SK-N-SH treated with all-trans-retinoic acid at 6 μM for 48 hours (cell line): ENCODE results near the gene USB1.

Experiments
- ATAC-seq: fragments of 200-7000 bp; cut with Tn5 transposase; 3 replicates; pipeline ENCODE4 v1.9.1; 2020; ENCODE audit warnings: mild to moderate bottlenecking, moderate library complexity
- ARNTL ChIP-seq: fragments of 450-650 bp; formaldehyde crosslinking; IDR thresholded peaks from 2 replicates; pipeline ENCODE4 v1.5.0; 2020; ENCODE audit warnings: low read depth, mild to moderate bottlenecking, moderate library complexity, borderline replicate concordance
- BACH2 ChIP-seq: fragments of 250-450 bp; sonication (Bioruptor Pico); IDR thresholded peaks from 2 replicates; pipeline ENCODE4 v1.9.0; 2021; ENCODE audit warnings: mild to moderate bottlenecking, borderline replicate concordance
- CSDC2 ChIP-seq: fragments of 250-450 bp; sonication (Bioruptor Pico); IDR thresholded peaks from 2 replicates; pipeline ENCODE4 v1.5.0; 2020; ENCODE audit warnings: mild to moderate bottlenecking, moderate library complexity
- ESRRG ChIP-seq: fragments of 250-450 bp; sonication (Bioruptor Pico); IDR thresholded peaks from 2 replicates; pipeline ENCODE4 v1.6.1; 2021; ENCODE audit warnings: mild to moderate bottlenecking
- GLIS3 ChIP-seq: fragments of 250-450 bp; sonication (Bioruptor Pico); IDR thresholded peaks from 2 replicates; pipeline ENCODE4 v1.5.0; 2020; ENCODE audit warnings: mild to moderate bottlenecking, moderate library complexity
- ISL1 ChIP-seq: fragments of 250-450 bp; sonication (Bioruptor Pico); IDR thresholded peaks from 2 replicates; pipeline ENCODE4 v2.1.2; 2022; ENCODE audit warnings: mild to moderate bottlenecking, moderate library complexity
- OSR1 ChIP-seq: fragments of 250-450 bp; sonication (Bioruptor Pico); IDR thresholded peaks from 2 replicates; pipeline ENCODE4 v1.8.0; 2022; ENCODE audit warnings: moderate library complexity, mild to moderate bottlenecking, inconsistent platforms
- PPARA ChIP-seq: fragments of 250-450 bp; sonication (Bioruptor Pico); IDR thresholded peaks from 2 replicates; pipeline ENCODE4 v1.5.0; 2020; ENCODE audit warnings: mild to moderate bottlenecking, borderline replicate concordance
- RARB ChIP-seq: fragments of 250-450 bp; sonication (Bioruptor Pico); IDR thresholded peaks from 2 replicates; pipeline ENCODE4 v1.8.0; 2021; ENCODE audit warnings: mild to moderate bottlenecking, moderate library complexity
- SNAI2 ChIP-seq: fragments of 250-450 bp; sonication (Bioruptor Pico); IDR thresholded peaks from 2 replicates; pipeline ENCODE4 v1.5.0; 2020; ENCODE audit warnings: mild to moderate bottlenecking, moderate library complexity
- TCF4 ChIP-seq: fragments of 250-450 bp; sonication (Bioruptor Pico); IDR thresholded peaks from 2 replicates; pipeline ENCODE4 v1.8.0; 2021; ENCODE audit warnings: mild to moderate bottlenecking, moderate library complexity, borderline replicate concordance
- TOX ChIP-seq: fragments of 250-450 bp; sonication (Bioruptor Pico); IDR thresholded peaks from 2 replicates; pipeline ENCODE4 v1.8.0; 2021; ENCODE audit warnings: mild to moderate bottlenecking, moderate library complexity, borderline replicate concordance
- ZC3H10 ChIP-seq: fragments of 250-450 bp; sonication (Bioruptor Pico); IDR thresholded peaks from 2 replicates; pipeline ENCODE4 v1.5.1; 2021; ENCODE audit warnings: mild to moderate bottlenecking, moderate library complexity
- ZFP3 ChIP-seq: fragments of 250-450 bp; sonication (Bioruptor Pico); IDR thresholded peaks from 2 replicates; pipeline ENCODE4 v1.5.0; 2020; ENCODE audit warnings: mild to moderate bottlenecking, moderate library complexity
- ZFP30 ChIP-seq: fragments of 450-650 bp; formaldehyde crosslinking; IDR thresholded peaks from 2 replicates; pipeline ENCODE4 v1.5.0; 2022; ENCODE audit warnings: mild to moderate bottlenecking, moderate library complexity
- ZNF565 ChIP-seq: fragments of 450-650 bp; formaldehyde crosslinking; conservative IDR thresholded peaks from 2 replicates; pipeline ENCODE4 v1.5.0; 2020; ENCODE audit warnings: low read depth, mild to moderate bottlenecking, moderate library complexity
- ZNF70 ChIP-seq: fragments of 450-650 bp; formaldehyde crosslinking; IDR thresholded peaks from 2 replicates; pipeline ENCODE4 v1.5.0; 2020; ENCODE audit warnings: mild to moderate bottlenecking, moderate library complexity
- ZNF8 ChIP-seq: fragments of 450-650 bp; formaldehyde crosslinking; IDR thresholded peaks from 2 replicates; pipeline ENCODE4 v1.5.0; 2020; ENCODE audit warnings: mild to moderate bottlenecking, moderate library complexity
- TF ChIP-seq, protein P1 (sequence below): fragments of 250-450 bp; sonication (Bioruptor Pico); IDR thresholded peaks from 2 replicates; pipeline ENCODE4 v1.5.1; 2021; ENCODE audit warnings: mild to moderate bottlenecking, moderate library complexity
- TF ChIP-seq, protein P2 (sequence below): fragments of 250-450 bp; sonication (Bioruptor Pico); IDR thresholded peaks from 2 replicates; pipeline ENCODE4 v1.8.0; 2020; ENCODE audit warnings: mild to moderate bottlenecking, moderate library complexity, borderline replicate concordance
- TF ChIP-seq, protein P3 (sequence below): fragments of 250-450 bp; sonication (Bioruptor Pico); IDR thresholded peaks from 2 replicates; pipeline ENCODE4 v1.5.0; 2020; ENCODE audit warnings: mild to moderate bottlenecking, moderate library complexity
- TF ChIP-seq, protein P4 (sequence below): fragments of 250-450 bp; sonication (Bioruptor Pico); IDR thresholded peaks from 2 replicates; pipeline ENCODE4 v1.5.1; 2020; ENCODE audit warnings: low read depth, mild to moderate bottlenecking, moderate library complexity
- TF ChIP-seq, protein P5 (sequence below): fragments of 250-450 bp; sonication (Bioruptor Pico); IDR thresholded peaks from 2 replicates; pipeline ENCODE4 v1.8.0; 2021; ENCODE audit warnings: low read depth, mild to moderate bottlenecking, moderate library complexity, borderline replicate concordance

The USB1 gene

DNA sequence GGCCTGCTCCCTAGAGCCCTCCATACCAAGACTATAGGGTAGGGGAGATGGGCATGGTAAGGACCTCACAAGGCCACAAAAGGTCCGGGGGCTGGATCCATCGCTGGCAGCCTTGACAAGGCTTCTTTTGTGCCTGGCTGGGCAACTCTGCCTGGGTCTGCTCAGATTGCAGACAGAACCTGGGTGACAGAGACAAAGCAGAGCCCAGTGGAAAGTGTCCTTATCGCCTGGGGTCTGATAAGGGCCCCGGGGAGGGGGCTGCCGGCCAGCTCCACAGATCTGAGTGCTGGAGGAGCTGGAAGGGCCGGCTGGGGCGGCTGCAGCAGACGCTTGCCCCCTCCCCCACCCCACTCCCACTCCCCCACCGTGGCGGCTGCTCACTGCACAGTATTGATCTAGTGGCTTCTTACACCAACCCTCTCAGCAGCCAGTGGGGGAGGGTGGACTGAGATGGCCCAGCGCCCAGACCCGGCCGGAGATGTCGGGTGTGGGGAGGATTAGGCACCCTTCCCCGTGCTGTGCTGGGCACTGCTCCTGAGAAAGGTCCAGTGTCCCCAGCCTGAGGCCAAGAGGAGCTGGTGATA lies 31.6 kb downstream of the USB1 start:
- peak; percentile 46; the same call in 1 of the 2 replicates for TF ChIP-seq SNAI2 (CRISPR knock-in tag)
- TF ChIP-seq ZFP3, result no peak
- TF ChIP-seq, protein P1, sequence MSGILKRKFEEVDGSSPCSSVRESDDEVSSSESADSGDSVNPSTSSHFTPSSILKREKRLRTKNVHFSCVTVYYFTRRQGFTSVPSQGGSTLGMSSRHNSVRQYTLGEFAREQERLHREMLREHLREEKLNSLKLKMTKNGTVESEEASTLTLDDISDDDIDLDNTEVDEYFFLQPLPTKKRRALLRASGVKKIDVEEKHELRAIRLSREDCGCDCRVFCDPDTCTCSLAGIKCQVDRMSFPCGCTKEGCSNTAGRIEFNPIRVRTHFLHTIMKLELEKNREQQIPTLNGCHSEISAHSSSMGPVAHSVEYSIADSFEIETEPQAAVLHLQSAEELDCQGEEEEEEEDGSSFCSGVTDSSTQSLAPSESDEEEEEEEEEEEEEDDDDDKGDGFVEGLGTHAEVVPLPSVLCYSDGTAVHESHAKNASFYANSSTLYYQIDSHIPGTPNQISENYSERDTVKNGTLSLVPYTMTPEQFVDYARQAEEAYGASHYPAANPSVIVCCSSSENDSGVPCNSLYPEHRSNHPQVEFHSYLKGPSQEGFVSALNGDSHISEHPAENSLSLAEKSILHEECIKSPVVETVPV (CRISPR knock-in tag), result no peak
- TF ChIP-seq, protein P2, sequence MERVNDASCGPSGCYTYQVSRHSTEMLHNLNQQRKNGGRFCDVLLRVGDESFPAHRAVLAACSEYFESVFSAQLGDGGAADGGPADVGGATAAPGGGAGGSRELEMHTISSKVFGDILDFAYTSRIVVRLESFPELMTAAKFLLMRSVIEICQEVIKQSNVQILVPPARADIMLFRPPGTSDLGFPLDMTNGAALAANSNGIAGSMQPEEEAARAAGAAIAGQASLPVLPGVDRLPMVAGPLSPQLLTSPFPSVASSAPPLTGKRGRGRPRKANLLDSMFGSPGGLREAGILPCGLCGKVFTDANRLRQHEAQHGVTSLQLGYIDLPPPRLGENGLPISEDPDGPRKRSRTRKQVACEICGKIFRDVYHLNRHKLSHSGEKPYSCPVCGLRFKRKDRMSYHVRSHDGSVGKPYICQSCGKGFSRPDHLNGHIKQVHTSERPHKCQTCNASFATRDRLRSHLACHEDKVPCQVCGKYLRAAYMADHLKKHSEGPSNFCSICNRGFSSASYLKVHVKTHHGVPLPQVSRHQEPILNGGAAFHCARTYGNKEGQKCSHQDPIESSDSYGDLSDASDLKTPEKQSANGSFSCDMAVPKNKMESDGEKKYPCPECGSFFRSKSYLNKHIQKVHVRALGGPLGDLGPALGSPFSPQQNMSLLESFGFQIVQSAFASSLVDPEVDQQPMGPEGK, result no peak
- TF ChIP-seq ARNTL (CRISPR knock-in tag), result no peak
- TF ChIP-seq, protein P3, sequence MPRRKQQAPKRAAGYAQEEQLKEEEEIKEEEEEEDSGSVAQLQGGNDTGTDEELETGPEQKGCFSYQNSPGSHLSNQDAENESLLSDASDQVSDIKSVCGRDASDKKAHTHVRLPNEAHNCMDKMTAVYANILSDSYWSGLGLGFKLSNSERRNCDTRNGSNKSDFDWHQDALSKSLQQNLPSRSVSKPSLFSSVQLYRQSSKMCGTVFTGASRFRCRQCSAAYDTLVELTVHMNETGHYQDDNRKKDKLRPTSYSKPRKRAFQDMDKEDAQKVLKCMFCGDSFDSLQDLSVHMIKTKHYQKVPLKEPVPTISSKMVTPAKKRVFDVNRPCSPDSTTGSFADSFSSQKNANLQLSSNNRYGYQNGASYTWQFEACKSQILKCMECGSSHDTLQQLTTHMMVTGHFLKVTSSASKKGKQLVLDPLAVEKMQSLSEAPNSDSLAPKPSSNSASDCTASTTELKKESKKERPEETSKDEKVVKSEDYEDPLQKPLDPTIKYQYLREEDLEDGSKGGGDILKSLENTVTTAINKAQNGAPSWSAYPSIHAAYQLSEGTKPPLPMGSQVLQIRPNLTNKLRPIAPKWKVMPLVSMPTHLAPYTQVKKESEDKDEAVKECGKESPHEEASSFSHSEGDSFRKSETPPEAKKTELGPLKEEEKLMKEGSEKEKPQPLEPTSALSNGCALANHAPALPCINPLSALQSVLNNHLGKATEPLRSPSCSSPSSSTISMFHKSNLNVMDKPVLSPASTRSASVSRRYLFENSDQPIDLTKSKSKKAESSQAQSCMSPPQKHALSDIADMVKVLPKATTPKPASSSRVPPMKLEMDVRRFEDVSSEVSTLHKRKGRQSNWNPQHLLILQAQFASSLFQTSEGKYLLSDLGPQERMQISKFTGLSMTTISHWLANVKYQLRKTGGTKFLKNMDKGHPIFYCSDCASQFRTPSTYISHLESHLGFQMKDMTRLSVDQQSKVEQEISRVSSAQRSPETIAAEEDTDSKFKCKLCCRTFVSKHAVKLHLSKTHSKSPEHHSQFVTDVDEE (CRISPR knock-in tag), result peak; percentile 87
- no peak for TF ChIP-seq ZFP30
- no peak for TF ChIP-seq CSDC2 (CRISPR knock-in tag)
- no peak for TF ChIP-seq ESRRG
- TF ChIP-seq OSR1 (CRISPR knock-in tag), result no peak
- peak; percentile 71; the same call in 1 of the 2 replicates for TF ChIP-seq TCF4 (CRISPR knock-in tag)
- TF ChIP-seq TOX (CRISPR knock-in tag), result no peak
- TF ChIP-seq ZNF8 (CRISPR knock-in tag), result no peak
- 0 out of 2 replicates have a peak, but pooled peaks have one; percentile 60 for TF ChIP-seq PPARA (CRISPR knock-in tag)
- no peak for TF ChIP-seq ZC3H10 (CRISPR knock-in tag)
- TF ChIP-seq BACH2 (CRISPR knock-in tag), result no peak
- TF ChIP-seq, protein P4, sequence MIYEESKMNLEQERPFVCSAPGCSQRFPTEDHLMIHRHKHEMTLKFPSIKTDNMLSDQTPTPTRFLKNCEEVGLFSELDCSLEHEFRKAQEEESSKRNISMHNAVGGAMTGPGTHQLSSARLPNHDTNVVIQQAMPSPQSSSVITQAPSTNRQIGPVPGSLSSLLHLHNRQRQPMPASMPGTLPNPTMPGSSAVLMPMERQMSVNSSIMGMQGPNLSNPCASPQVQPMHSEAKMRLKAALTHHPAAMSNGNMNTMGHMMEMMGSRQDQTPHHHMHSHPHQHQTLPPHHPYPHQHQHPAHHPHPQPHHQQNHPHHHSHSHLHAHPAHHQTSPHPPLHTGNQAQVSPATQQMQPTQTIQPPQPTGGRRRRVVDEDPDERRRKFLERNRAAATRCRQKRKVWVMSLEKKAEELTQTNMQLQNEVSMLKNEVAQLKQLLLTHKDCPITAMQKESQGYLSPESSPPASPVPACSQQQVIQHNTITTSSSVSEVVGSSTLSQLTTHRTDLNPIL (CRISPR knock-in tag), result no peak
- no peak for TF ChIP-seq RARB
- TF ChIP-seq ZNF70 (CRISPR knock-in tag), result peak; percentile 34; the same call in 1 of the 2 replicates
- no peak for TF ChIP-seq GLIS3 (CRISPR knock-in tag)
- no peak for TF ChIP-seq ZNF565 (CRISPR knock-in tag)
- no peak for TF ChIP-seq ISL1 (CRISPR knock-in tag)
- peak; percentile 53 for ATAC-seq

DNA sequence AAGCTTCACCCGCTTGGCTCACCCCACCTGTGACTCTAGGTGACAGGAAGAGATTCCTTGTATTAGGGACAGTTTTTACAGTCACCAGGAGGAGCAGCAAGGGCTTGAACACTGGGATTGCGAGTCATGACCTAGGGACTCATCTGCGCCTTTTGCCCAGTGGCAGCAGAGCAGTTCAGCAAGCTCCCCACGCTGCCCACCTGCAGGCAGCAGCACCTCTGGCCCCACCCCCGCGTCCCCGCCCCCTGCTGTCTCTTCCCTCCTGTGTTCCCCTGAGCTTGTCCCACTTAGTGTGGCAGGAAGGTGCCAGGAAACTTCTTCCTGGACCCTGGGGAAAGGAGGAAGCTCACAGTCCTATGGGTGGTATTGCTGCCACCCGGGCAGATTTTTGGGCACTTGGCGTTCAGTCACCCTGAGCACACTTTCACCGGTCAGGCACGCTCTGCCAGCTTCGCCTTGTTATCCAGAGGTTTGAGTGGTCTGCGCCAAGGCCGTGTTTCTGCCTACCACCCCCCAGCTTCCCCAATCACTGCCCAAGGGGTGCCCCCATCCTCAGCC lies 33.0 kb downstream of the USB1 start:
- ATAC-seq, result no peak
- TF ChIP-seq GLIS3 (CRISPR knock-in tag) (no peak), ZC3H10 (CRISPR knock-in tag) (no peak), ISL1 (CRISPR knock-in tag) (no peak), TOX (CRISPR knock-in tag) (no peak), CSDC2 (CRISPR knock-in tag) (no peak), SNAI2 (CRISPR knock-in tag) (no peak), PPARA (CRISPR knock-in tag) (no peak), ZNF8 (CRISPR knock-in tag) (no peak), ZFP3 (no peak)
- TF ChIP-seq, protein P5, sequence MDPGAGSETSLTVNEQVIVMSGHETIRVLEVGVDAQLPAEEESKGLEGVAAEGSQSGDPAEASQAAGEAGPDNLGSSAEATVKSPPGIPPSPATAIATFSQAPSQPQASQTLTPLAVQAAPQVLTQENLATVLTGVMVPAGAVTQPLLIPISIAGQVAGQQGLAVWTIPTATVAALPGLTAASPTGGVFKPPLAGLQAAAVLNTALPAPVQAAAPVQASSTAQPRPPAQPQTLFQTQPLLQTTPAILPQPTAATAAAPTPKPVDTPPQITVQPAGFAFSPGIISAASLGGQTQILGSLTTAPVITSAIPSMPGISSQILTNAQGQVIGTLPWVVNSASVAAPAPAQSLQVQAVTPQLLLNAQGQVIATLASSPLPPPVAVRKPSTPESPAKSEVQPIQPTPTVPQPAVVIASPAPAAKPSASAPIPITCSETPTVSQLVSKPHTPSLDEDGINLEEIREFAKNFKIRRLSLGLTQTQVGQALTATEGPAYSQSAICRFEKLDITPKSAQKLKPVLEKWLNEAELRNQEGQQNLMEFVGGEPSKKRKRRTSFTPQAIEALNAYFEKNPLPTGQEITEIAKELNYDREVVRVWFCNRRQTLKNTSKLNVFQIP (CRISPR knock-in tag), result no peak
- TF ChIP-seq, protein P1 (CRISPR knock-in tag), result no peak
- TF ChIP-seq, all 23 proteins: peak for 0
